Omental fat pad (tissue), 4 donors: ENCODE results near the gene HSDL1. TPM values are rescaled to one million over a fixed set of nuclear protein-coding genes. Genes with fewer than 3 reads are reported as not detected.
"Not testable (repeated sequence)": the region's sequence is repeated elsewhere in the genome, so short reads cannot be mapped to it uniquely, and the experiment has no call there.

Experiments
- ATAC-seq: fragments of 150-250 bp; one replicate; pipeline ENCODE4 v1.9.1; 2016; ENCODE audit warnings: mild to moderate bottlenecking, moderate library complexity; ENCODE audit not compliant: low FRiP score
- DNase-seq: peaks from one replicate; pipeline ENCODE4 v3.0.0-alpha.2; 2019; ENCODE audit warnings: low spot score
- total RNA-seq, 4 donors: library from RNA; depleted of rRNA; stranded (reverse); fragments of >200 nt; gene quantifications; one replicate each; pipeline ENCODE4 v1.1.0, GENCODE V29; 2016
- TF ChIP-seq, protein P1 (sequence below), 3 donors: fragments of 450-650 bp; IDR thresholded peaks; one replicate each; pipeline ENCODE4 v1.5.1; 2016 to 2017; ENCODE audit warnings: antibody characterized with exemption in 3 of 3, mild to moderate bottlenecking in 3 of 3, moderate library complexity in 2 of 3

The HSDL1 gene
- total RNA-seq, 4 donors from 2014 or later, result 8.8 to 21.4 (median 15.8) TPM

DNA sequence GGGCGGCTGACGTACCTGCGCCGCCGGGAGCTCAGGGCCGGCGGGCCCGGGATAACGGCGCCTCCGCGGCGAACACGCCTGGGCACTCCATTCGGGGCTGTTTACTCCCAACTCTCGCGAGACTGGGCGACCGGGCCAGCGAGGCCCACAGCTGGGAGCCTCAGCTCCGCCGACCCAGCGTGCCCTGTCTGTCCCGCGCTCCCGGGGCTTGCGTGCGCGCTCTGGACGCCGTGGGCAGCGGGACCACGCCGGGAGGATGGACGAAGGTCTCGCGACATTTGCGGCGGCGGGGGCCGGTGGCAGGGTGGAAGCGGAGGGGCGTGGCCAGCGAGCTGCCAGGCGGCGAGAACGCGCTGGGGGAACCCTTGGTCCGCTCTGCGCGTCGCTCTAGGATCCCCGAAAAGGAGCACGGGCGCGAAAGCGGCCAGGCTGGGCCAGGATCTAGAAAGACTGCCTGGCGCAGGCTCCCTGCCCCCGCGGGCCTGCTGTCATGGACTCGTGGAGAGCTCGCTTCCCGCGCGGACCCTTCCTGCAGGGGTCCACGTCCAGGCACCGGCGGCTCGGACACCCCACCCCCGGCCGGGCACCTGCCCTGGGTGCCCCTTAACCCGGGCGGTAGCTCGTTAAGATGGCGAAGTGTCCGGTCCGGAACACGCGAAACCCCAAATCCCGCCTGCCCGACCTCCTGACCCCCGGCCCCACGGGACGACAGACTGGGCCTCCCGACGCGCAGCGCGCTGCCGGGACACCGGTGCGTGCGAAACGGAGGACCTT, 28.1 kb downstream of the HSDL1 start, which contains the start of gene MBTPS1:
Gene MBTPS1, minus strand, starts transcription at position 223 of the 774 bp plus-strand sequence. CDS start 15,159 bp downstream, outside the sequence.
- ATAC-seq (peak; percentile 99), DNase-seq (peak; percentile 87)
- TF ChIP-seq, protein P1, sequence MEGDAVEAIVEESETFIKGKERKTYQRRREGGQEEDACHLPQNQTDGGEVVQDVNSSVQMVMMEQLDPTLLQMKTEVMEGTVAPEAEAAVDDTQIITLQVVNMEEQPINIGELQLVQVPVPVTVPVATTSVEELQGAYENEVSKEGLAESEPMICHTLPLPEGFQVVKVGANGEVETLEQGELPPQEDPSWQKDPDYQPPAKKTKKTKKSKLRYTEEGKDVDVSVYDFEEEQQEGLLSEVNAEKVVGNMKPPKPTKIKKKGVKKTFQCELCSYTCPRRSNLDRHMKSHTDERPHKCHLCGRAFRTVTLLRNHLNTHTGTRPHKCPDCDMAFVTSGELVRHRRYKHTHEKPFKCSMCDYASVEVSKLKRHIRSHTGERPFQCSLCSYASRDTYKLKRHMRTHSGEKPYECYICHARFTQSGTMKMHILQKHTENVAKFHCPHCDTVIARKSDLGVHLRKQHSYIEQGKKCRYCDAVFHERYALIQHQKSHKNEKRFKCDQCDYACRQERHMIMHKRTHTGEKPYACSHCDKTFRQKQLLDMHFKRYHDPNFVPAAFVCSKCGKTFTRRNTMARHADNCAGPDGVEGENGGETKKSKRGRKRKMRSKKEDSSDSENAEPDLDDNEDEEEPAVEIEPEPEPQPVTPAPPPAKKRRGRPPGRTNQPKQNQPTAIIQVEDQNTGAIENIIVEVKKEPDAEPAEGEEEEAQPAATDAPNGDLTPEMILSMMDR (IDR thresholded peaks at IDR 0.05), result no peak

DNA sequence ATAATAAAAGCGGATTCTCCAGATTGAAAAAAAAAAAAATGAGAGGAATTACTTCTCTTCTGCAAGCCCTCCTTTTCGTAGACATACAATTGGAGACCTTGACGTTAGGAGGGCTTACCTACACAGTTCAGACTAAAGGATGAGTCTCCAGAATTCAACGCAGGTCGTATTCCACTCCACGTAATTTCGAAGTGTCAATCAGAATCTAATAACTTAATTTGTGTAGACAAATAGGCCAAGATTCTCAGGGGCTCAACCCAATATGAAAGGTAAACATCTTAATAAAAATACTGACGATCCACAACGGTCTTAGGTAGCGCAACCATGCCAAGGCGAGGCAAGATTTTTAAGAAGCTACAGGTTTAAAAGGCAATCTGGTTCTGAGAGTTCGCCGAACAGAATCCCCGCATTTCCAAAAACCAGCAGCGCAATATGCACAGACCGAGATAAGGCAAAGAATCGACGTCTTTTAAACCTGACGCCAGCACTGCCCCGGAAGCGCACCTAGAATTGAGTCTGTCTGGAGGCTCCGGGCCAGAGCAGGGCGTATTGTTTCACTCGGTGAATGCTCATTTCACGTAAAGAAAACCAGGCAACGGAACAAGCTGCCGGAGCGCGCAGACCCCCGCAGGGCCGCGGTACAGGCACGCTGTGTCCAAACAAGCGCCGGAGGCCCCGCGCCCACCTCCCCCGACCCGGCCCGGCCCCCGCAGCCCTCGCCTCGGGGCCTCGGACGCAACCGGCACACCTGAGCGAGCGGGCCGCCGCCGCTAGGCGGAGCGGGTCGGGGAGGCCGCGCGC, 28.9 kb downstream of the HSDL1 start:
- TF ChIP-seq, protein P1 (IDR thresholded peaks at IDR 0.05), result no peak
- DNase-seq (no peak), ATAC-seq (peak; percentile 33)

- DNase-seq, ATAC-seq: not testable (repeated sequence)
Measured at GRCh38 chr16:84111949-84112348, 33.0 kb downstream of the HSDL1 start.

GRCh38 chr16:84111525-84111924, 33.5 kb downstream of the HSDL1 start:
- TF ChIP-seq, protein P1 (IDR thresholded peaks at IDR 0.05), result no peak
- DNase-seq (no peak), ATAC-seq (no peak)

DNA sequence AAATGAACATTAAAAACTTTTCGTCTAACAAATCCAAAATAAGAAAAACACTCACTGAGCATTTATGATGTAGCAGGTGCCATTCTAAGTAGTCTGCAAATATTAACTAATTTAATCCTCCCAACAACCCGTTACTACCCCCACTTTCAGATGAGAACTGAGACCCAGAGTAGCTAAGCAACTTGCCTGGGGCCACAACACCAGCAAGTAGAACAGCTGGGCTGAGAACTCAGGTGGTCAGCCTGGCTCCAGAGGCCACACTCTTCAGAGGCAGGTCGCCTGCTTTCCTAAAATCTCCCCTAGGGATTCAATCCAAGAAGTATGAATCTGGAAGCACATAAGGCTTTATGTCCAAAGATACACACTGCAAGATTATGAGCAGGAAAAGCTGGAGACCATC, 34.5 kb downstream of the HSDL1 start:
- DNase-seq (no peak), ATAC-seq (no peak)
- TF ChIP-seq, protein P1 (IDR thresholded peaks at IDR 0.05), result no peak

DNA sequence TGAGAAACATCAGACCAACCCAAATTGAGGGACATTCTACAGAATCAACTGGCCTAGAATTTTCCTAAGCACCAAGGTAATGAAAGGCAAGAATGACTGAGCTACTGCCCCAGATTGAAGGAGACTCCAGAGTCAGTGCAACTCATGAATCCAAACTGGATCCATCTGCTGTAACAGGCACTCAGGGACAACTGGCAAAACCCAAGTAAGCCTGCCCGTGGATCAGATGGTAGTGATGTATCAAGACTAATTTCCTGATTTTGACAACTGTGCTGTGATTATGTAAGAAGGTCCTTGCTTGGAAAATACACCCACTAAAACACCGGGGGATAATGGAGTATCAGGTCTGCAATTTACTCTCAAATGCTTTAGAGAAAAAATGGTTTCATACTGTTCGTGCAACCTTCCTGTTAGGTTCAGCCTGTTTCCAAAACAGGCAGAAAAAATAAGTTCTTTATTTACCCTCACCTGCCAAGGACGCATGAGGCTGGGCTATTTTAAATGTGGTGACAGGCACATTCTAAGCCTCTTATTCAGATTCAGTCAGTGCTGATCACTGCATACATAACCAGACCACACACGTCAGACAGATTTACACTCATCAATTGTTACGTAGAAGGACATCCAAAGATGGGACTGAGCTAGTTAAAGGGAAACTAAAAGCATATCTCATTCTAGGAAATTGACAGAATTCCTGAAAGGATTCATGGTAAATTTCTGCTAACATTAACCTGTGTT, 35.2 kb downstream of the HSDL1 start:
- TF ChIP-seq, protein P1 (IDR thresholded peaks at IDR 0.05), result no peak
- ATAC-seq, result no peak
- no peak for DNase-seq

DNA sequence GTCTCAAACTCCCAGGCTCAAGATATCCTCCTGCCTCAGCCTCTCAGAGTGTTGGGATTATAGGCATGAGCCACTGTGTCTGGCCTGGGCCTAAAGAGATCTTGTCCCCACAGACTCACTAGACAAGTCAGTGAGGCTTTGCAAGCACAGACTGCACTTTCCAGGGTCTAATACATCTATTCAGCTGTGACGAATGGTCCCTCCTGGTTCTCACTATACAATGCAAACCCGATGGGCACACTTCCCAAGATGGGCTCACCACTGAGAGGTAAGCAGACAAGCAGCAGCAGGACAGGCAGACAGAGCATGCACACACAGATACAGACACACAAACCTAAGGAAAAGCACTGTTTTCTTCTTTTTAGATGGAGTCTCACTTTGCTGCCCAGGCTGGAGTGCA, 37.1 kb downstream of the HSDL1 start:
- ATAC-seq (no peak), DNase-seq (no peak)
- TF ChIP-seq, protein P1 (IDR thresholded peaks at IDR 0.05), result no peak
